Panc1 (cell line): ENCODE results near the gene GPRIN3. TPM values are rescaled to one million over a fixed set of nuclear protein-coding genes. Genes with fewer than 3 reads are reported as not detected.

Experiments used
- ATAC-seq: fragments of 200-7000 bp; cut with Tn5 transposase; 2 replicates; pipeline ENCODE4 v1.9.1; 2020; ENCODE audit warnings: mild to moderate bottlenecking, moderate library complexity
- BruUV-seq: library from RNA; stranded (reverse); fragments of 400-500 nt; replicated peaks from 2 replicates; lab custom pipeline; 2021; lab: Mats Ljungman, UMichigan
- CTCF ChIA-PET: fragments of 300-600 bp; sonication (Branson Sonifier 250); formaldehyde crosslinking; loops from one replicate; lab custom pipeline; 2022; ENCODE audit warnings: antibody characterized with exemption; lab: Charles Lee
- POLR2A ChIA-PET: fragments of 300-600 bp; sonication (Branson Sonifier 250); formaldehyde crosslinking; loops from one replicate; lab custom pipeline; 2022; ENCODE audit warnings: antibody characterized with exemption; lab: Charles Lee
- DNase-seq: peaks from one replicate; pipeline ENCODE4 v3.0.0-alpha.2; 2010; ENCODE audit warnings: low read depth, low spot score
- H3K27ac ChIP-seq: 2 replicates; pipeline ENCODE4 v1.5.1; 2011; ENCODE audit warnings: mild to moderate bottlenecking, low read length, inconsistent platforms
- H3K27me3 ChIP-seq: fragments of 200-500 bp; sonication (Bioruptor generic); 2 replicates; pipeline ENCODE4 v1.6.0; 2014; ENCODE audit warnings: low read length, inconsistent platforms; ENCODE audit not compliant: control insufficient read depth, insufficient read depth
- H3K36me3 ChIP-seq: fragments of 200-500 bp; sonication (Bioruptor generic); 2 replicates; pipeline ENCODE4 v1.5.1; 2014; ENCODE audit warnings: inconsistent platforms, mild to moderate bottlenecking, low read length, moderate library complexity; ENCODE audit not compliant: control insufficient read depth, insufficient read depth
- H3K4me1 ChIP-seq: 2 replicates; pipeline ENCODE4 v1.5.1; 2011; ENCODE audit warnings: inconsistent platforms, mild to moderate bottlenecking, low read length, moderate library complexity; ENCODE audit not compliant: control insufficient read depth, insufficient read depth
- H3K4me3 ChIP-seq, 2 experiments: 2 replicates each; pipeline ENCODE4 v1.5.1; 2011 to 2012; ENCODE audit warnings: low read depth in 2 of 2, low read length in 2 of 2, mild to moderate bottlenecking in 2 of 2, inconsistent platforms in 1 of 2, moderate library complexity in 1 of 2
- H3K9me3 ChIP-seq: fragments of 200-500 bp; sonication (Bioruptor generic); 2 replicates; pipeline ENCODE4 v1.5.1; 2014; ENCODE audit warnings: low read depth, mild to moderate bottlenecking, inconsistent platforms, low read length, moderate library complexity; ENCODE audit not compliant: control insufficient read depth, insufficient read depth
- POLR2AphosphoS5 ChIP-seq: IDR thresholded peaks from 2 replicates; pipeline ENCODE4 v1.6.1; 2012; ENCODE audit warnings: mild to moderate bottlenecking, low read depth, low read length, moderate library complexity
- SIN3A ChIP-seq: IDR thresholded peaks from 2 replicates; pipeline ENCODE4 v1.6.1; 2012; ENCODE audit warnings: low read depth, mild to moderate bottlenecking, low read length, moderate library complexity, borderline replicate concordance; ENCODE audit not compliant: insufficient read depth
- TCF7L2 ChIP-seq: IDR thresholded peaks from 2 replicates; pipeline ENCODE4 v1.6.1; 2011; ENCODE audit warnings: mild to moderate bottlenecking, low read depth, low read length, inconsistent platforms
- in situ Hi-C: cut with HindIII; loops from 2 replicates; pipeline ENCODE4 v1.10.0; 2016; ENCODE audit warnings: low sequenced_read_pairs, low pct_unique_long_range_greater_than_20kb
- intact Hi-C: fragments of 100-400 bp; cut with micrococcal nuclease; formaldehyde crosslinking; loops from one replicate; pipeline ENCODE4 v1.10.0; 2022; ENCODE audit not compliant: unreplicated experiment
- total RNA-seq: library from RNA; stranded (reverse); gene quantifications from one replicate; pipeline ENCODE4 v1.2.1, GENCODE V29; 2021; ENCODE audit not compliant: unreplicated experiment
- TF ChIP-seq, protein P1 (sequence below), 2 experiments: IDR thresholded peaks; 2 replicates each; pipeline ENCODE4 v1.6.1; 2011 to 2012; ENCODE audit warnings: low read depth in 2 of 2, control low read depth in 1 of 2, low read length in 1 of 2, mild to moderate bottlenecking in 1 of 2, moderate library complexity in 1 of 2; ENCODE audit not compliant: insufficient read depth in 1 of 2
- TF ChIP-seq, protein P2 (sequence below): fragments of 450-650 bp; IDR thresholded peaks from 2 replicates; pipeline ENCODE4 v1.5.1; 2017; ENCODE audit warnings: mild to moderate bottlenecking

GPRIN3 gene
- total RNA-seq, 1 experiment from 2014 or later = 0.03 TPM

DNA sequence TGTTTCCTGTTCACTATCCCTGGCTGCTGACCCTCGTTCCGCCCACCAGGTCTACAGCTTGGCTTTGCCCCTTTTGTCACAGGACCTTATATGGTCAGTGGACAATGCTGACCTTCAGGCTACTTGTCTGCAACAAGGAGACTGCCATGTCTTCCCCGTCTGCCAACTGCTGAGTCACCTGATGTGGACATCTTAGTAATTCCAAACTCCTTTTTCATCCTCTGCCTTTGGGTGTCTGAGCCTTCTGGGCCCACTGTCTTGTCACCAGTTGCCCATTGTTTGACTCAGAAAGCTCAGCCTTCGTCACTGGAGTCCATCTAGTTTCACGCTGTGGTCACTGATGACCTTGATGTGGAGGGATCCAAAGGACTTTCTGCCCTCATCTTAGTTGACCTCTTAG is 30.2 kb downstream of the GPRIN3 start:
- intact Hi-C loops = no loop called here

DNA sequence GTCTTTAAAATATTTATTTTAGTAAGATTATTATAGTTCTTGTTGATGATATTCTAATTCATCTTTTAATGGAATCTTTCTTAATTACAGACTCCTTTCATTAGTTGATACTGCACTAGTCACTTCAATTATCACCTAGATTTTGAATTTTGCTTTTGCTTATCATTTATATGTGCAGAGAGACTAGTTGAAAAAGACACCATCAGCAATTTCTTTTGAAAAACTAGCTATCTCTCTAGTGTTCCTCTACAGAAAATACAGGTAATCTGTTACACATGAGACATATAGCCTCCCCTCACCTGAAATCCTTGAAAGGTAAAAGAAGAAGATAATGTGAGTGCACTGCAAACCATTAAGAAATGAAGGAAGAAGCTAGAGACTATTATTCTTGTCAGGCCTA is 31.3 kb downstream of the GPRIN3 start:
- Histone ChIP-seq H3K36me3 (no peaks in the 10 kb centered on the region), H3K27me3 (no peaks in the 10 kb centered on the region), H3K4me3 (no peak overlapping the region), H3K4me1 (no peaks in the 10 kb centered on the region), H3K9me3 (no peaks in the 10 kb centered on the region), H3K27ac (no peak overlapping the region)
- TF ChIP-seq TCF7L2 (no peak), SIN3A (no peak), POLR2AphosphoS5 (no peak)
- TF ChIP-seq, protein P1, sequence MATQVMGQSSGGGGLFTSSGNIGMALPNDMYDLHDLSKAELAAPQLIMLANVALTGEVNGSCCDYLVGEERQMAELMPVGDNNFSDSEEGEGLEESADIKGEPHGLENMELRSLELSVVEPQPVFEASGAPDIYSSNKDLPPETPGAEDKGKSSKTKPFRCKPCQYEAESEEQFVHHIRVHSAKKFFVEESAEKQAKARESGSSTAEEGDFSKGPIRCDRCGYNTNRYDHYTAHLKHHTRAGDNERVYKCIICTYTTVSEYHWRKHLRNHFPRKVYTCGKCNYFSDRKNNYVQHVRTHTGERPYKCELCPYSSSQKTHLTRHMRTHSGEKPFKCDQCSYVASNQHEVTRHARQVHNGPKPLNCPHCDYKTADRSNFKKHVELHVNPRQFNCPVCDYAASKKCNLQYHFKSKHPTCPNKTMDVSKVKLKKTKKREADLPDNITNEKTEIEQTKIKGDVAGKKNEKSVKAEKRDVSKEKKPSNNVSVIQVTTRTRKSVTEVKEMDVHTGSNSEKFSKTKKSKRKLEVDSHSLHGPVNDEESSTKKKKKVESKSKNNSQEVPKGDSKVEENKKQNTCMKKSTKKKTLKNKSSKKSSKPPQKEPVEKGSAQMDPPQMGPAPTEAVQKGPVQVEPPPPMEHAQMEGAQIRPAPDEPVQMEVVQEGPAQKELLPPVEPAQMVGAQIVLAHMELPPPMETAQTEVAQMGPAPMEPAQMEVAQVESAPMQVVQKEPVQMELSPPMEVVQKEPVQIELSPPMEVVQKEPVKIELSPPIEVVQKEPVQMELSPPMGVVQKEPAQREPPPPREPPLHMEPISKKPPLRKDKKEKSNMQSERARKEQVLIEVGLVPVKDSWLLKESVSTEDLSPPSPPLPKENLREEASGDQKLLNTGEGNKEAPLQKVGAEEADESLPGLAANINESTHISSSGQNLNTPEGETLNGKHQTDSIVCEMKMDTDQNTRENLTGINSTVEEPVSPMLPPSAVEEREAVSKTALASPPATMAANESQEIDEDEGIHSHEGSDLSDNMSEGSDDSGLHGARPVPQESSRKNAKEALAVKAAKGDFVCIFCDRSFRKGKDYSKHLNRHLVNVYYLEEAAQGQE (IDR thresholded peaks at IDR 0.05; ENCODE audit: insufficient read depth in 1 of 2, low read depth in 2 of 2, low read length in 1 of 2) = no peak
- TF ChIP-seq, protein P2, sequence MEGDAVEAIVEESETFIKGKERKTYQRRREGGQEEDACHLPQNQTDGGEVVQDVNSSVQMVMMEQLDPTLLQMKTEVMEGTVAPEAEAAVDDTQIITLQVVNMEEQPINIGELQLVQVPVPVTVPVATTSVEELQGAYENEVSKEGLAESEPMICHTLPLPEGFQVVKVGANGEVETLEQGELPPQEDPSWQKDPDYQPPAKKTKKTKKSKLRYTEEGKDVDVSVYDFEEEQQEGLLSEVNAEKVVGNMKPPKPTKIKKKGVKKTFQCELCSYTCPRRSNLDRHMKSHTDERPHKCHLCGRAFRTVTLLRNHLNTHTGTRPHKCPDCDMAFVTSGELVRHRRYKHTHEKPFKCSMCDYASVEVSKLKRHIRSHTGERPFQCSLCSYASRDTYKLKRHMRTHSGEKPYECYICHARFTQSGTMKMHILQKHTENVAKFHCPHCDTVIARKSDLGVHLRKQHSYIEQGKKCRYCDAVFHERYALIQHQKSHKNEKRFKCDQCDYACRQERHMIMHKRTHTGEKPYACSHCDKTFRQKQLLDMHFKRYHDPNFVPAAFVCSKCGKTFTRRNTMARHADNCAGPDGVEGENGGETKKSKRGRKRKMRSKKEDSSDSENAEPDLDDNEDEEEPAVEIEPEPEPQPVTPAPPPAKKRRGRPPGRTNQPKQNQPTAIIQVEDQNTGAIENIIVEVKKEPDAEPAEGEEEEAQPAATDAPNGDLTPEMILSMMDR = no peak
- POLR2A ChIA-PET = no interaction called here
- in situ Hi-C loops (no loop called here), intact Hi-C loops (no loop called here)
- CTCF ChIA-PET = no interaction called here
- BruUV-seq = no TSS peak
- DNase-seq (no peak), ATAC-seq (no peak)

More for the DNA sequence above, 30.2 kb downstream of the GPRIN3 start:
- CTCF ChIA-PET = no interaction called here
- TF ChIP-seq POLR2AphosphoS5 (no peak), SIN3A (no peak), TCF7L2 (no peak)
- TF ChIP-seq, protein P2 = no peak
- TF ChIP-seq, protein P1 (IDR thresholded peaks at IDR 0.05; ENCODE audit: insufficient read depth in 1 of 2, low read depth in 2 of 2, low read length in 1 of 2) = no peak
- in situ Hi-C loops = no loop called here
- no peaks in the 10 kb centered on the region for H3K4me1 ChIP-seq
- POLR2A ChIA-PET = no interaction called here
- H3K9me3 ChIP-seq = no peaks in the 10 kb centered on the region
- H3K27ac ChIP-seq = no peak overlapping the region
- no peaks in the 10 kb centered on the region for H3K36me3 ChIP-seq
- no TSS peak for BruUV-seq
- no peaks in the 10 kb centered on the region for H3K27me3 ChIP-seq
- no peak for DNase-seq
- ATAC-seq = no peak
- H3K4me3 ChIP-seq = no peak overlapping the region
